PC-9 (cell line): ENCODE data around the gene SYT7. TPM values are rescaled to one million over a fixed set of nuclear protein-coding genes. Genes with fewer than 3 reads are reported as not detected.

Experiments used
- BruUV-seq: library from RNA; stranded (reverse); fragments of 400-500 nt; replicated peaks from 2 replicates; lab custom pipeline; 2021; lab: Mats Ljungman, UMichigan
- CTCF ChIA-PET: fragments of 300-600 bp; sonication (Branson Sonifier 250); formaldehyde crosslinking; loops from one replicate; lab custom pipeline; 2022; ENCODE audit warnings: antibody characterized with exemption; lab: Charles Lee
- POLR2A ChIA-PET: fragments of 300-600 bp; sonication (Branson Sonifier 250); formaldehyde crosslinking; loops from one replicate; lab custom pipeline; 2022; ENCODE audit warnings: antibody characterized with exemption; ENCODE audit not compliant: unreplicated experiment; lab: Charles Lee
- DNase-seq, 2 experiments: peaks; one replicate each; pipeline versions ENCODE4 v3.0.0 to v3.0.0-alpha.2; 2015 to 2022; ENCODE audit warnings: mixed read lengths in 1 of 2
- H2AFZ ChIP-seq: fragments of 200-600 bp; sonication (generic); 2 replicates; pipeline ENCODE4 v1.8.1; 2017; ENCODE audit warnings: antibody characterized with exemption
- H3F3A ChIP-seq: fragments of 200-600 bp; sonication (generic); 2 replicates; pipeline ENCODE4 v1.8.1; 2017; ENCODE audit warnings: antibody characterized with exemption, mild to moderate bottlenecking, low read depth; ENCODE audit not compliant: insufficient read depth
- H3K27ac ChIP-seq: fragments of 200-600 bp; sonication (generic); 2 replicates; pipeline ENCODE4 v1.6.1; 2016; ENCODE audit warnings: mixed run types
- H3K27me3 ChIP-seq: fragments of 200-600 bp; sonication (generic); 2 replicates; pipeline ENCODE4 v1.6.1; 2016; ENCODE audit warnings: low read depth, mixed run types; ENCODE audit not compliant: insufficient read depth
- H3K36me3 ChIP-seq: fragments of 200-600 bp; sonication (generic); 2 replicates; pipeline ENCODE4 v1.6.1; 2016; ENCODE audit warnings: low read depth, mixed run types
- H3K4me1 ChIP-seq: fragments of 200-600 bp; sonication (generic); replicated peaks from 2 replicates; pipeline ENCODE4 v1.6.1; 2016; ENCODE audit warnings: mixed run types; ENCODE audit not compliant: insufficient read depth
- H3K4me2 ChIP-seq: fragments of 200-600 bp; sonication (generic); 2 replicates; pipeline ENCODE4 v1.6.1; 2017; ENCODE audit warnings: mixed run types
- H3K4me3 ChIP-seq: fragments of 200-600 bp; sonication (generic); 2 replicates; pipeline ENCODE4 v1.6.1; 2016; ENCODE audit warnings: mixed run types
- H3K79me2 ChIP-seq: fragments of 200-600 bp; sonication (generic); 2 replicates; pipeline ENCODE4 v1.6.1; 2017; ENCODE audit warnings: low read depth, mixed run types
- H3K9me2 ChIP-seq: fragments of 200-600 bp; sonication (generic); 2 replicates; pipeline ENCODE4 v1.8.1; 2017; ENCODE audit warnings: mild to moderate bottlenecking; ENCODE audit not compliant: insufficient read depth
- H3K9me3 ChIP-seq: fragments of 200-600 bp; sonication (generic); 2 replicates; pipeline ENCODE4 v1.8.1; 2016; ENCODE audit warnings: low read depth; ENCODE audit not compliant: insufficient read depth
- H4K20me1 ChIP-seq: fragments of 200-600 bp; sonication (generic); 2 replicates; pipeline ENCODE4 v1.8.1; 2017; ENCODE audit not compliant: insufficient read depth
- EZH2 ChIP-seq: fragments of 200-600 bp; sonication (generic); IDR thresholded peaks from 2 replicates; pipeline ENCODE4 v1.8.0; 2017; ENCODE audit warnings: antibody characterized with exemption, low read depth
- intact Hi-C: fragments of 100-400 bp; cut with micrococcal nuclease; formaldehyde crosslinking; loops from one replicate; pipeline ENCODE4 v1.10.0; 2022; ENCODE audit not compliant: unreplicated experiment
- total RNA-seq: library from RNA; stranded (reverse); gene quantifications from 2 replicates; pipeline ENCODE4 v1.2.3, GENCODE V29; 2021
- TF ChIP-seq, protein P1 (sequence below): fragments of 200-600 bp; sonication (generic); conservative IDR thresholded peaks from 2 replicates; pipeline ENCODE4 v1.6.1; 2017; ENCODE audit warnings: mixed run types, antibody characterized with exemption, mild to moderate bottlenecking, moderate library complexity

The SYT7 gene
- total RNA-seq, 1 experiment from 2014 or later, result 4.0 TPM

GRCh38 chr11:61537326-61537725, 43.5 kb downstream of the SYT7 start:
- peaks cover 12% of the 10 kb centered on the region for H3K4me1 ChIP-seq
- H3K79me2 ChIP-seq, result no peaks in the 10 kb centered on the region
- TF ChIP-seq, protein P1, sequence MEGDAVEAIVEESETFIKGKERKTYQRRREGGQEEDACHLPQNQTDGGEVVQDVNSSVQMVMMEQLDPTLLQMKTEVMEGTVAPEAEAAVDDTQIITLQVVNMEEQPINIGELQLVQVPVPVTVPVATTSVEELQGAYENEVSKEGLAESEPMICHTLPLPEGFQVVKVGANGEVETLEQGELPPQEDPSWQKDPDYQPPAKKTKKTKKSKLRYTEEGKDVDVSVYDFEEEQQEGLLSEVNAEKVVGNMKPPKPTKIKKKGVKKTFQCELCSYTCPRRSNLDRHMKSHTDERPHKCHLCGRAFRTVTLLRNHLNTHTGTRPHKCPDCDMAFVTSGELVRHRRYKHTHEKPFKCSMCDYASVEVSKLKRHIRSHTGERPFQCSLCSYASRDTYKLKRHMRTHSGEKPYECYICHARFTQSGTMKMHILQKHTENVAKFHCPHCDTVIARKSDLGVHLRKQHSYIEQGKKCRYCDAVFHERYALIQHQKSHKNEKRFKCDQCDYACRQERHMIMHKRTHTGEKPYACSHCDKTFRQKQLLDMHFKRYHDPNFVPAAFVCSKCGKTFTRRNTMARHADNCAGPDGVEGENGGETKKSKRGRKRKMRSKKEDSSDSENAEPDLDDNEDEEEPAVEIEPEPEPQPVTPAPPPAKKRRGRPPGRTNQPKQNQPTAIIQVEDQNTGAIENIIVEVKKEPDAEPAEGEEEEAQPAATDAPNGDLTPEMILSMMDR, result no peak
- TF ChIP-seq EZH2, result no peak
- H3K27ac ChIP-seq, result no peak overlapping the region
- POLR2A ChIA-PET, result no interaction called here
- no peaks in the 10 kb centered on the region for H3K9me2 ChIP-seq
- CTCF ChIA-PET, result no interaction called here
- H3K27me3 ChIP-seq, result peaks cover 22% of the 10 kb centered on the region; the same call in 1 of the 2 replicates
- no peaks in the 10 kb centered on the region for H3F3A ChIP-seq
- no peak overlapping the region for H2AFZ ChIP-seq
- BruUV-seq, result no TSS peak
- intact Hi-C loops, result no loop called here
- H3K36me3 ChIP-seq, result no peaks in the 10 kb centered on the region
- H3K4me2 ChIP-seq, result no peak overlapping the region
- H3K9me3 ChIP-seq, result no peaks in the 10 kb centered on the region
- no peaks in the 10 kb centered on the region for H4K20me1 ChIP-seq
- H3K4me3 ChIP-seq, result no peak overlapping the region
- no peak for DNase-seq

- no peaks in the 10 kb centered on the region for H3K9me2 ChIP-seq
- ChIA-PET CTCF (no interaction called here), POLR2A (no interaction called here)
- no peaks in the 10 kb centered on the region for H3K9me3 ChIP-seq
- H3F3A ChIP-seq, result no peaks in the 10 kb centered on the region
- intact Hi-C loops, result no loop called here
- H4K20me1 ChIP-seq, result no peaks in the 10 kb centered on the region
- no TSS peak for BruUV-seq
- H3K27me3 ChIP-seq, result peaks cover 22% of the 10 kb centered on the region; the same call in 1 of the 2 replicates
- no peak overlapping the region for H2AFZ ChIP-seq
- no peaks in the 10 kb centered on the region for H3K79me2 ChIP-seq
- no peak overlapping the region for H3K4me2 ChIP-seq
- H3K27ac ChIP-seq, result no peak overlapping the region
- no peak for DNase-seq
- no peak for TF ChIP-seq EZH2
- TF ChIP-seq, protein P1, result no peak
- H3K4me3 ChIP-seq, result no peak overlapping the region
- peaks cover 7% of the 10 kb centered on the region for H3K4me1 ChIP-seq
- no peaks in the 10 kb centered on the region for H3K36me3 ChIP-seq
Measured at GRCh38 chr11:61536676-61537270, 44.1 kb downstream of the SYT7 start.

DNA sequence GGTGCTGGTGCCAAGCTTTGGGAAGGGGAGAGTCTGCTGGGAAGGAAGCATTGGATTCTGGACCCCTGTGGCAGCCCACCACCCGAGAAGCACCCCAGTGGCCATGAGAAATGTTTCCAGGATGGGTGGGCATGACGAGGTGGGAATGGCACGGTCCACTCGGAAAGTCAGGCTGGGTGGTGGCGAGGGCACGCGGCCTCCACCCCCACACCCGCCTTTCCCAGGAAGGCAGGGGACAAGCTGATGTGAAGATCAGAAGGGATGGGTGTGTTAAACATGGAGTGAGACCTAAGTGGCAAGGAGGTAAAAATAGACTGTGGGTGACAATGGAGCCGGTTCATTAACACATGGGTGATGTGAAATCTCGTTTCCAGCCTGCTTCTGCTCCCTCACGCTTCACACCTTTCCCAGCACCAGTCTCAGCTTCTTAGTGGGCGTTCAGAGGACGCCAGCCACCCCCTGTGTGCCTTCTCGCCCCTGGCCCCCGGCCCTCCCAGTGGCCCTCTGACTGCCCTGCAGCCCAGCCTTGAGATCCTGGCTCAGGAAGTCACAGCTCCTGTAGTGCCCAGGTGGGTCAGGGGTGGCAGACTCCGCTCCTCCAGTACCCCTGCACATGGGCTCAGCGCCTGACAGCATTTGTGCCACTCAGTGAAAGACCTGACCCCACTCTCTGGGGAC, 44.7 kb downstream of the SYT7 start:
- intact Hi-C loops, result no loop called here
- H3K9me2 ChIP-seq, result no peaks in the 10 kb centered on the region
- no peaks in the 10 kb centered on the region for H3K9me3 ChIP-seq
- no peak overlapping the region for H3K4me2 ChIP-seq
- peaks cover under 1% of the 10 kb centered on the region for H3K4me1 ChIP-seq
- H4K20me1 ChIP-seq, result no peaks in the 10 kb centered on the region
- ChIA-PET CTCF (interaction anchor here (0.6 kb wide), 1 partner anchor 51 kb away, joined by 9 read pairs; no protein-coding TSS in a partner anchor), POLR2A (no interaction called here)
- no peak for DNase-seq
- H2AFZ ChIP-seq, result no peak overlapping the region
- no peak overlapping the region for H3K27ac ChIP-seq
- H3K4me3 ChIP-seq, result no peak overlapping the region
- no peaks in the 10 kb centered on the region for H3F3A ChIP-seq
- TF ChIP-seq, protein P1, result no peak
- no peaks in the 10 kb centered on the region for H3K36me3 ChIP-seq
- H3K79me2 ChIP-seq, result no peaks in the 10 kb centered on the region
- H3K27me3 ChIP-seq, result peaks cover 22% of the 10 kb centered on the region; the same call in 1 of the 2 replicates
- BruUV-seq, result no TSS peak
